Heart left ventricle (tissue), 16 donors: ENCODE data around the gene DES. TPM values are rescaled to one million over a fixed set of nuclear protein-coding genes. Genes with fewer than 3 reads are reported as not detected.

Experiments
- ATAC-seq, 4 donors: fragments of 200-7000 bp; cut with Tn5 transposase; one replicate each; pipeline ENCODE4 v1.9.1; 2020 to 2022; ENCODE audit warnings: moderate library complexity in 4 of 4, mild to moderate bottlenecking in 3 of 4, moderate number of reproducible peaks in 1 of 4
- DNase-seq, 5 donors: peaks; one replicate each; pipeline ENCODE4 v3.0.0-alpha.2; 2020
- H3K27ac ChIP-seq, 12 donors: fragments of 200-600 bp; sonication (generic) in 4 of 12; one replicate each; pipeline versions ENCODE4 v1.5.0 to v1.8.0; 2016 to 2022; ENCODE audit warnings: mild to moderate bottlenecking in 2 of 12
- H3K27me3 ChIP-seq, 9 donors: fragments of 200-600 bp; sonication (generic) in 2 of 9; one replicate each; pipeline versions ENCODE4 v1.5.1 to v1.8.0; 2016 to 2022; ENCODE audit warnings: mild to moderate bottlenecking in 3 of 9
- H3K36me3 ChIP-seq, 9 donors: fragments of 200-600 bp; sonication (generic) in 2 of 9; one replicate each; pipeline versions ENCODE4 v1.5.0 to v1.8.0; 2018 to 2022; ENCODE audit warnings: mild to moderate bottlenecking in 2 of 9
- H3K4me1 ChIP-seq, 12 donors: fragments of 200-600 bp; sonication (generic) in 4 of 12; one replicate each; pipeline versions ENCODE4 v1.5.0 to v1.8.0; 2016 to 2022; ENCODE audit warnings: mild to moderate bottlenecking in 3 of 12
- H3K4me3 ChIP-seq, 12 donors: fragments of 200-600 bp; sonication (generic) in 4 of 12; one replicate each; pipeline versions ENCODE4 v1.5.0 to v1.8.0; 2017 to 2022; ENCODE audit warnings: mild to moderate bottlenecking in 9 of 12, moderate library complexity in 4 of 12
- H3K9me3 ChIP-seq, 12 donors: fragments of 200-600 bp; sonication (generic) in 4 of 12; one replicate each; pipeline versions ENCODE4 v1.5.0 to v1.8.0; 2016 to 2022; ENCODE audit warnings: mild to moderate bottlenecking in 1 of 12
- CTCF ChIP-seq, 12 donors: fragments of 200-600 bp; sonication (generic) in 4 of 12; IDR thresholded peaks; one replicate each; pipeline versions ENCODE4 v1.5.0 to v1.8.0; 2018 to 2022; ENCODE audit warnings: antibody characterized with exemption in 12 of 12, mild to moderate bottlenecking in 5 of 12
- POLR2A ChIP-seq, 2 donors: fragments of 450-650 bp; IDR thresholded peaks; one replicate each; pipeline ENCODE4 v1.6.1; 2017; ENCODE audit warnings: antibody characterized with exemption in 2 of 2, mild to moderate bottlenecking in 2 of 2, moderate library complexity in 2 of 2
- WGBS, 4 donors: extraction: QIAGEN DNeasy Blood & Tissue Kit in 2 of 4; methylation state at CpG; one replicate each; pipeline versions ENCODE4 v1.1.5 to v1.1.7; 2013 to 2018; 5-methylcytosine and 5-hydroxymethylcytosine counted together
- intact Hi-C, 10 donors: fragments of 100-400 bp; cut with DNase I; formaldehyde crosslinking; loops; one replicate each; pipeline versions ENCODE4 v1.11.1 to v1.14.2; 2022
- polyA plus RNA-seq, 2 donors: library from polyadenylated mRNA; stranded (reverse); fragments of 200-250 nt; gene quantifications; one replicate each; pipeline ENCODE4 v1.2.3, GENCODE V29; 2013
- total RNA-seq, 9 donors: library from RNA; depleted of rRNA in 2 of 9; stranded (reverse); fragments of >200 nt in 2 of 9; fragmentation: NEBNext Ultra II Directional in 3 of 9; extraction: Animal tissue kit (Norgen Biotek cat#: 25700) in 3 of 9; gene quantifications; one replicate each; pipeline versions ENCODE4 v1.1.0 to v1.2.4, GENCODE V29; 2016 to 2023
- donor health status: ischemic (EF 13 %, LVEDD 7.1; RV severe dilation, severe dysfunction).
- donor health status: healthy with polysubstance abuse.
- donor health status: DM: no; HTN: yes; CAD: no.
- donor health status: DM: no; HTN: no; CAD: no.
- donor health status: ischemic (EF 25% LVEDD 6.9; RV normal size, moderate dysfunction).
- donor health status: ischemic (EF 25% LVEDD 5.7; RV mildly dilated, moderate dysfunction).
- donor health status: healthy.
- donor health status: DM: yes; HTN: yes; CAD: no.
- donor health status: ischemic (EF 35%, LVEDD 5.7; RV mildly dilated, moderate dysfunction).
- donor health status: nonischemic (EF 11% LVEDD 7.7; RV severe dilation, severe dysfunction).
- donor health status: DM: yes; HTN: yes; CAD: no.
- donor health status: PGD.
- donor health status: ischemic (EF 29% LVEDD 5.4; RV normal size, mild dysfunction).
- donor health status: nonischemic (EF 23%, LVEDD 6.1; RV moderate dilation, normal function).

Gene DES
- total and polyA plus RNA-seq, 11 donors: 9,618 to 28,674 (median 17,979) TPM

GRCh38 chr2:219434468-219434717, 16.2 kb downstream of the DES start:
- Histone ChIP-seq H3K4me3 (peak overlapping the region in 11 of 12 donors; percentile 43 to 72 (median 52)), H3K4me1 (peaks cover 0 to 54% (median 7%) of the 10 kb centered on the region in 12 donors), H3K9me3 (no peaks in the 10 kb centered on the region), H3K27ac (peak overlapping the region; percentile 81 to 98 (median 92)), H3K27me3 (peaks cover 0 to 33% (median 11%) of the 10 kb centered on the region in 9 donors), H3K36me3 (no peaks in the 10 kb centered on the region)
- TF ChIP-seq CTCF (IDR thresholded peaks at IDR 0.05): no peak
- no peak for TF ChIP-seq POLR2A (IDR thresholded peaks at IDR 0.05)
- DNase-seq (no peak), ATAC-seq (no peak)
- intact Hi-C loops: loop anchor here in 3 of 10 donors (2.0 kb wide), 2 partner anchors 18 to 30 kb away; no protein-coding TSS in a partner anchor
- 6 to 16% (median 13%) methylated on average over 9 of the region's 9 CpGs for WGBS, 4 donors

- DNase-seq: peak in 4 of 5 donors; percentile 6 to 70 (median 65)
- H3K27me3 ChIP-seq: peaks cover 0 to 36% (median 11%) of the 10 kb centered on the region in 9 donors
- intact Hi-C loops: loop anchor here in 4 of 10 donors (2.0 to 5.0 kb wide), 3 partner anchors 18 to 33 kb away; no protein-coding TSS in a partner anchor
- no peaks in the 10 kb centered on the region for H3K36me3 ChIP-seq
- peaks cover 0 to 58% (median 7%) of the 10 kb centered on the region in 12 donors for H3K4me1 ChIP-seq
- peak within 1 kb of the TSS; percentile 22 to 72 (median 52) for H3K4me3 ChIP-seq
- ATAC-seq: peak in 3 of 4 donors; percentile 38 to 55 (median 41)
- TF ChIP-seq POLR2A (IDR thresholded peaks at IDR 0.05): peak; percentile 36 to 49
- no peak for TF ChIP-seq CTCF (IDR thresholded peaks at IDR 0.05)
- no peaks in the 10 kb centered on the region for H3K9me3 ChIP-seq
- WGBS, 4 donors: 5 to 10% (median 7%) methylated on average over 33 to 77 of the region's 77 CpGs
- peak within 1 kb of the TSS; percentile 81 to 98 (median 92) for H3K27ac ChIP-seq
Observed at GRCh38 chr2:219434718-219435525, 16.7 kb downstream of the DES start, which contains the start of gene SPEG. Gene SPEG, plus strand, starts transcription at chr2:219434843. Its CDS starts 135 bp downstream, at chr2:219434978.

DNA sequence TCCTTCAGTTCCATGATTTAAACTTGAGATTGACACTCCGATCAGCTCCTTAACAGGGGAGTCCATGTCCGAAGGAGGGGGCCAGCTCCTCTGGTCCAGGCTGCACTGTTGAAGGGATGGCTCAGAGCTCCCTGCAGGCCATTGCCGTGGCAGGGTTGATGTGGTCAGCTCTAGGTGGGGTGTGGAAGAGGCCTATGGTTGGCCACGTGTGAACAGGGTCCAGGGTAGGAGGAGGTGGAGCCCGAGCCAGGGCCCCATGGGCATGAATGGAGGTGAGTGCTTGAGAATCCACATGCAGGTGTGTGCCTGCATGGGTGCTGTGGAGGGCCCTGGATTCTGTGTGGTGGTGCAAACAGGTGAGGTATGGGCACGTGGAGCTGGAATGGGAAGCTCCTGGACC, 17.5 kb downstream of the DES start:
- ATAC-seq (peak in 3 of 4 donors; percentile 1 to 5 (median 4)), DNase-seq (peak in 2 of 5 donors; percentile 10 to 31)
- Histone ChIP-seq H3K27ac (peak overlapping the region in 11 of 12 donors; percentile 81 to 98 (median 94)), H3K9me3 (no peaks in the 10 kb centered on the region), H3K4me1 (peaks cover 0 to 65% (median 7%) of the 10 kb centered on the region in 12 donors), H3K36me3 (no peaks in the 10 kb centered on the region), H3K4me3 (peak overlapping the region; percentile 22 to 72 (median 52)), H3K27me3 (peaks cover 0 to 38% (median 11%) of the 10 kb centered on the region in 9 donors)
- TF ChIP-seq POLR2A (IDR thresholded peaks at IDR 0.05) (no peak), CTCF (IDR thresholded peaks at IDR 0.05) (no peak)
- intact Hi-C loops: loop anchor here in 4 of 10 donors (2.0 to 5.0 kb wide), 3 partner anchors 17 to 33 kb away; no protein-coding TSS in a partner anchor
- 62 to 69% (median 64%) methylated on average over 6 of the region's 6 CpGs for WGBS, 4 donors

DNA sequence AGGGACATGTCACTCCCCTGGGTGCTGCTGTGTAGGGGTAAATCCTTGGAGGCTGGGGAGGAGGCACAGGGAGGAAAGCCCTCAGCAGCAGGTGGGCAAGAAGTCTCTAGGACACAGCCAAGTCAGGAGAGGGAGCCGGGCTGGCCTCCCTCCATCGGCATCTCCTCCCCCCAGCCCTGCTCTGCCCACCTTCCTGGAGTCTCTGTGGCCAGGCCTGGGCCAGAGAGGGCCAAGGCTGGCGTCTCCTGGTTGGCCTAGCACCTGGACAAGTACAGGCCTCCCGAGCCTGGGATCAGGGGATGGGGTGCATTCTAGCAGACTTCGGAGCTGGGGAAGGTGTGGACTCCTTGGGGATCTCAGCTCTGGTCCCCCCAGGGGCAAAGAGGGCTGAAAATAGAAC, 18.3 kb downstream of the DES start:
- peaks cover 0 to 68% (median 11%) of the 10 kb centered on the region in 12 donors for H3K4me1 ChIP-seq
- peak overlapping the region in 6 of 12 donors; percentile 50 to 72 (median 59) for H3K4me3 ChIP-seq
- DNase-seq: peak in 1 of 5 donors; percentile 13
- ATAC-seq: no peak
- WGBS, 4 donors: 65 to 74% (median 67%) methylated on average over 5 of the region's 5 CpGs
- intact Hi-C loops: loop anchor here in 1 of 10 donors (5.0 kb wide), 1 partner anchor 34 kb away; no protein-coding TSS in a partner anchor
- H3K36me3 ChIP-seq: no peaks in the 10 kb centered on the region
- H3K9me3 ChIP-seq: no peaks in the 10 kb centered on the region
- peaks cover 4 to 46% (median 12%) of the 10 kb centered on the region in 9 donors for H3K27me3 ChIP-seq
- H3K27ac ChIP-seq: peak overlapping the region in 9 of 12 donors; percentile 50 to 98 (median 94)
- TF ChIP-seq CTCF (IDR thresholded peaks at IDR 0.05) (no peak), POLR2A (IDR thresholded peaks at IDR 0.05) (no peak)
